Mesenchymal stem cell (in vitro differentiated cells and primary cell): ENCODE data around the gene PJA2.

Experiments
- DNase-seq: peaks from one replicate; pipeline ENCODE4 v3.0.0-alpha.2; 2013
- H2AFZ ChIP-seq: one replicate; pipeline ENCODE4 v1.6.1; 2013; ENCODE audit warnings: low read depth, mild to moderate bottlenecking, control low read depth, inconsistent platforms, low read length, moderate library complexity
- H2AK5ac ChIP-seq: 2 replicates; pipeline ENCODE4 v1.6.1; 2013; ENCODE audit warnings: low read length, moderate library complexity, mild to moderate bottlenecking, inconsistent platforms; ENCODE audit not compliant: severe bottlenecking
- H2BK120ac ChIP-seq: one replicate; pipeline ENCODE4 v1.6.1; 2013; ENCODE audit warnings: low read depth, mild to moderate bottlenecking, inconsistent platforms, low read length, moderate library complexity
- H2BK12ac ChIP-seq, 2 experiments: one replicate each; pipeline ENCODE4 v1.6.1; 2013; ENCODE audit warnings: inconsistent platforms in 2 of 2, low read length in 2 of 2, mild to moderate bottlenecking in 2 of 2, moderate library complexity in 2 of 2, control low read depth in 1 of 2
- H2BK15ac ChIP-seq: one replicate; pipeline ENCODE4 v1.6.1; 2013; ENCODE audit warnings: mild to moderate bottlenecking, low read depth, inconsistent platforms; ENCODE audit not compliant: poor library complexity, severe bottlenecking
- H2BK5ac ChIP-seq: 2 replicates; pipeline ENCODE4 v1.6.1; 2013; ENCODE audit warnings: low read depth, mild to moderate bottlenecking, low read length, control low read depth, inconsistent platforms; ENCODE audit not compliant: poor library complexity, severe bottlenecking
- H3K14ac ChIP-seq, 2 experiments: one replicate each; pipeline ENCODE4 v1.6.1; 2013; ENCODE audit warnings: inconsistent platforms in 2 of 2, low read length in 2 of 2, control low read depth in 1 of 2, mild to moderate bottlenecking in 1 of 2, moderate library complexity in 1 of 2
- H3K18ac ChIP-seq, 2 experiments: one replicate each; pipeline ENCODE4 v1.6.1; 2013; ENCODE audit warnings: inconsistent platforms in 2 of 2, low read length in 2 of 2, control low read depth in 1 of 2, low read depth in 1 of 2, mild to moderate bottlenecking in 1 of 2
- H3K23ac ChIP-seq, 2 experiments: one replicate each; pipeline ENCODE4 v1.6.1; 2013; ENCODE audit warnings: inconsistent platforms in 2 of 2, low read length in 2 of 2, mild to moderate bottlenecking in 2 of 2, moderate library complexity in 2 of 2, control low read depth in 1 of 2
- H3K27ac ChIP-seq: 2 replicates; pipeline ENCODE4 v1.5.1; 2013; ENCODE audit warnings: mild to moderate bottlenecking, moderate library complexity, low read length, control low read depth, inconsistent platforms; ENCODE audit not compliant: poor library complexity, severe bottlenecking
- H3K27me3 ChIP-seq, 2 experiments: 2 replicates each; pipeline versions ENCODE4 v1.6.1 to v1.7.0; 2013; ENCODE audit warnings: low read length in 2 of 2, mild to moderate bottlenecking in 2 of 2, moderate library complexity in 2 of 2, control low read depth in 1 of 2, inconsistent platforms in 1 of 2; ENCODE audit not compliant: control insufficient read depth in 1 of 2, insufficient read depth in 1 of 2
- H3K36me3 ChIP-seq, 2 experiments: 2 replicates each; pipeline versions ENCODE4 v1.6.1 to v1.7.0; 2013; ENCODE audit warnings: low read length in 2 of 2, control low read depth in 1 of 2, inconsistent platforms in 1 of 2, low read depth in 1 of 2, mild to moderate bottlenecking in 1 of 2; ENCODE audit not compliant: insufficient read depth in 2 of 2, control insufficient read depth in 1 of 2
- H3K4ac ChIP-seq, 2 experiments: one replicate each; pipeline ENCODE4 v1.6.1; 2013; ENCODE audit warnings: inconsistent platforms in 2 of 2, low read length in 2 of 2, mild to moderate bottlenecking in 2 of 2, moderate library complexity in 2 of 2, control low read depth in 1 of 2, low read depth in 1 of 2
- H3K4me1 ChIP-seq: 2 replicates; pipeline ENCODE4 v1.6.1; 2013; ENCODE audit warnings: low read depth, low read length, control low read depth; ENCODE audit not compliant: control insufficient read depth, insufficient read depth
- H3K4me2 ChIP-seq: 2 replicates; pipeline ENCODE4 v1.6.1; 2013; ENCODE audit warnings: low read length, mild to moderate bottlenecking, inconsistent platforms; ENCODE audit not compliant: poor library complexity, severe bottlenecking
- H3K4me3 ChIP-seq, 2 experiments: 2 replicates each; pipeline versions ENCODE4 v1.5.1 to v1.7.0; 2013; ENCODE audit warnings: low read length in 2 of 2, mild to moderate bottlenecking in 2 of 2, control low read depth in 1 of 2, low read depth in 1 of 2; ENCODE audit not compliant: insufficient read depth in 1 of 2
- H3K79me1 ChIP-seq: replicated peaks from 2 replicates; pipeline ENCODE4 v1.6.1; 2013; ENCODE audit warnings: mild to moderate bottlenecking, control low read depth, low read length, inconsistent platforms; ENCODE audit not compliant: poor library complexity, severe bottlenecking
- H3K9ac ChIP-seq: 2 replicates; pipeline ENCODE4 v1.7.0; 2013; ENCODE audit warnings: mild to moderate bottlenecking, low read length, moderate library complexity
- H3K9me3 ChIP-seq: 2 replicates; pipeline ENCODE4 v1.7.0; 2013; ENCODE audit warnings: mild to moderate bottlenecking, low read length; ENCODE audit not compliant: control insufficient read depth
- H4K8ac ChIP-seq: one replicate; pipeline ENCODE4 v1.6.1; 2013; ENCODE audit warnings: inconsistent platforms, mild to moderate bottlenecking, low read length, moderate library complexity
- H4K91ac ChIP-seq: one replicate; pipeline ENCODE4 v1.6.1; 2013; ENCODE audit warnings: mild to moderate bottlenecking, low read length, inconsistent platforms
- WGBS: methylation state at CpG from one replicate; pipeline ENCODE4 v1.1.7; 2013; ENCODE audit warnings: mixed read lengths; 5-methylcytosine and 5-hydroxymethylcytosine counted together

Gene PJA2

GRCh38 chr5:109351988-109352864, 57.5 kb downstream of the PJA2 start:
- Histone ChIP-seq H3K79me1 (peaks cover 18% of the 10 kb centered on the region), H3K4me3 (no peak overlapping the region), H4K91ac (no peak overlapping the region), H2AFZ (no peak overlapping the region), H3K36me3 (peaks cover 10 to 67% of the 10 kb centered on the region in 2 experiments), H3K14ac (no peak overlapping the region), H3K27ac (no peak overlapping the region), H3K4me1 (no peaks in the 10 kb centered on the region), H3K23ac (no peak overlapping the region), H3K9ac (no peak overlapping the region), H2BK120ac (no peak overlapping the region), H3K4ac (no peak overlapping the region), H3K4me2 (no peak overlapping the region), H3K9me3 (no peaks in the 10 kb centered on the region), H2BK5ac (no peak overlapping the region), H2BK15ac (no peak overlapping the region), H3K18ac (no peak overlapping the region), H2AK5ac (no peak overlapping the region), H2BK12ac (no peak overlapping the region), H4K8ac (no peak overlapping the region), H3K27me3 (no peaks in the 10 kb centered on the region)
- no CpG with 5 or more reads among the region's 2 CpGs for WGBS
- no peak for DNase-seq

GRCh38 chr5:109350537-109351270, 59.1 kb downstream of the PJA2 start:
- no peak overlapping the region for H4K8ac ChIP-seq
- H3K4me1 ChIP-seq = no peaks in the 10 kb centered on the region
- H3K79me1 ChIP-seq = peaks cover 21% of the 10 kb centered on the region
- H3K18ac ChIP-seq = no peak overlapping the region
- H2BK5ac ChIP-seq = no peak overlapping the region
- H3K4me2 ChIP-seq = no peak overlapping the region
- H3K14ac ChIP-seq = no peak overlapping the region
- H2BK120ac ChIP-seq = no peak overlapping the region
- H3K23ac ChIP-seq = no peak overlapping the region
- 100% methylated on average over 3 of the region's 5 CpGs for WGBS
- no peak overlapping the region for H2BK15ac ChIP-seq
- no peak overlapping the region for H3K4me3 ChIP-seq
- no peak overlapping the region for H2AFZ ChIP-seq
- no peak overlapping the region for H4K91ac ChIP-seq
- H3K27ac ChIP-seq = no peak overlapping the region
- no peak for DNase-seq
- peaks cover 11 to 73% of the 10 kb centered on the region in 2 experiments for H3K36me3 ChIP-seq
- H3K9me3 ChIP-seq = no peaks in the 10 kb centered on the region
- no peak overlapping the region for H2BK12ac ChIP-seq
- H3K27me3 ChIP-seq = no peaks in the 10 kb centered on the region
- no peak overlapping the region for H3K4ac ChIP-seq
- no peak overlapping the region for H2AK5ac ChIP-seq
- H3K9ac ChIP-seq = no peak overlapping the region

- Histone ChIP-seq H3K4ac (no peak overlapping the region), H3K36me3 (peaks cover 7 to 69% of the 10 kb centered on the region in 2 experiments), H2BK5ac (no peak overlapping the region), H3K27me3 (no peaks in the 10 kb centered on the region), H2BK120ac (no peak overlapping the region), H3K9ac (no peak overlapping the region), H3K9me3 (no peaks in the 10 kb centered on the region), H3K4me1 (no peaks in the 10 kb centered on the region), H3K23ac (no peak overlapping the region), H4K91ac (no peak overlapping the region), H2AFZ (no peak overlapping the region), H3K14ac (no peak overlapping the region), H4K8ac (no peak overlapping the region), H2BK15ac (no peak overlapping the region), H3K79me1 (peaks cover 20% of the 10 kb centered on the region), H3K4me3 (no peak overlapping the region), H2BK12ac (no peak overlapping the region), H2AK5ac (no peak overlapping the region), H3K4me2 (no peak overlapping the region), H3K27ac (no peak overlapping the region), H3K18ac (no peak overlapping the region)
- DNase-seq = no peak
- WGBS = 100% methylated on average over 2 of the region's 2 CpGs
These were observed 60.4 kb downstream of the PJA2 start for GRCh38 chr5:109349388-109349787.

- Histone ChIP-seq H3K4me3 (no peak overlapping the region), H2AK5ac (no peak overlapping the region), H3K9me3 (no peaks in the 10 kb centered on the region), H3K27ac (no peak overlapping the region), H4K8ac (no peak overlapping the region), H2BK5ac (no peak overlapping the region), H3K4me1 (no peaks in the 10 kb centered on the region), H3K9ac (no peak overlapping the region), H3K36me3 (peaks cover 7 to 74% of the 10 kb centered on the region in 2 experiments), H3K79me1 (peaks cover 20% of the 10 kb centered on the region), H3K14ac (no peak overlapping the region), H2BK120ac (no peak overlapping the region), H3K23ac (no peak overlapping the region), H3K4me2 (no peak overlapping the region), H2AFZ (no peak overlapping the region), H2BK12ac (no peak overlapping the region), H4K91ac (no peak overlapping the region), H3K18ac (no peak overlapping the region), H3K27me3 (no peaks in the 10 kb centered on the region), H3K4ac (no peak overlapping the region), H2BK15ac (no peak overlapping the region)
- no peak for DNase-seq
These were observed 62.4 kb downstream of the PJA2 start for GRCh38 chr5:109347252-109347888.
